ENCODE results near the gene GRK5. TPM values are rescaled to one million over a fixed set of nuclear protein-coding genes. Genes with fewer than 3 reads are reported as not detected.

The GRK5 gene
- total RNA-seq, 1 experiment from 2014 or later: 29.0 TPM

DNA sequence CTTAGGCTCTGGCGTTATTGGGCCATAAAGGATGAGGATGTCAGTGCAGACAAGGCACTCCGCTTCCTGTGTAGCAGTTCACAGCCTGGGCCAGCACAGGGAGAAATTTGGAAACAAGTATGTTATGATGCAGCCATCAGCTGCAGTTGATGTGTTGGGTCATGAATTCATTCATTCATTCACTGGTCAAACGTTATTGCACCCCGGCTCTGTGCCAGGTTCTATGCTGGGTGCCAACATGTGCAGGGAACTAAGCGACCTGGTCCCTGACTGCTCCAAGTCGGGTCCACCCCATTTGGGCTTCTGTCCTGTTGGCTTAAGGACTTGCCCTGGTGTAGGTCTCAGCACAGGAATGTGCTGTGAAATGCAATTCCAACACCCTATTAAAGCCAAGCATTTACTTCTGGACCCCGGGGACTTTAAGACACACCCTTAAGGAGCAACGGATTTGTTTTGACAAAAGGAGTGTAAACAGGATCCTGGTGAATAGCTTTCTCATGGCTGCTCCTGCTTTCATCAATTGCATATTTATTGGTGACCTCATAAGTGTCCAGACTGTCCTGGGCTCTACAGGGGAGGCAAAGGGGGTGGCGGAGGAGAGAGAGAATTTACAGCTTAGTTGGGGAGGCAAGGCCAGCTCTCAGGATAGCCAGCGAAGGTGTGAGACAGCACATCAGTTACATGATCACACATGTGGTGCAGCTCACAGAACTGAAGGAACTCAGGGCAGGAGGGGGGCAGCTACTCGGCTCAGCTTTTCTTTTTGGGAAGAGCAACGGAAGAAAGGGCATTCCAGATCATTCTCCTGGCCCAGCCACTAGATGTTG lies 158.6 kb downstream of the GRK5 start:
- in situ Hi-C loops (cut with HindIII; ENCODE audit: low pct_unique_long_range_greater_than_20kb, low sequenced_read_pairs): no loop called here
- TF ChIP-seq, protein P1, sequence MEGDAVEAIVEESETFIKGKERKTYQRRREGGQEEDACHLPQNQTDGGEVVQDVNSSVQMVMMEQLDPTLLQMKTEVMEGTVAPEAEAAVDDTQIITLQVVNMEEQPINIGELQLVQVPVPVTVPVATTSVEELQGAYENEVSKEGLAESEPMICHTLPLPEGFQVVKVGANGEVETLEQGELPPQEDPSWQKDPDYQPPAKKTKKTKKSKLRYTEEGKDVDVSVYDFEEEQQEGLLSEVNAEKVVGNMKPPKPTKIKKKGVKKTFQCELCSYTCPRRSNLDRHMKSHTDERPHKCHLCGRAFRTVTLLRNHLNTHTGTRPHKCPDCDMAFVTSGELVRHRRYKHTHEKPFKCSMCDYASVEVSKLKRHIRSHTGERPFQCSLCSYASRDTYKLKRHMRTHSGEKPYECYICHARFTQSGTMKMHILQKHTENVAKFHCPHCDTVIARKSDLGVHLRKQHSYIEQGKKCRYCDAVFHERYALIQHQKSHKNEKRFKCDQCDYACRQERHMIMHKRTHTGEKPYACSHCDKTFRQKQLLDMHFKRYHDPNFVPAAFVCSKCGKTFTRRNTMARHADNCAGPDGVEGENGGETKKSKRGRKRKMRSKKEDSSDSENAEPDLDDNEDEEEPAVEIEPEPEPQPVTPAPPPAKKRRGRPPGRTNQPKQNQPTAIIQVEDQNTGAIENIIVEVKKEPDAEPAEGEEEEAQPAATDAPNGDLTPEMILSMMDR (IDR thresholded peaks at IDR 0.05): no peak
- TF ChIP-seq REST (IDR thresholded peaks at IDR 0.05; ENCODE audit: insufficient read depth in 1 of 2, low read depth in 2 of 2, low read length in 1 of 2) (no peak), POLR2AphosphoS5 (IDR thresholded peaks at IDR 0.05; ENCODE audit: low read depth, low read length) (no peak), TCF7L2 (IDR thresholded peaks at IDR 0.05; ENCODE audit: low read depth, low read length) (no peak), SIN3A (IDR thresholded peaks at IDR 0.05; ENCODE audit: borderline replicate concordance, insufficient read depth, low read depth, low read length) (no peak)
- no peaks in the 10 kb centered on the region for H3K27me3 ChIP-seq (ENCODE audit: control insufficient read depth, insufficient read depth, low read length)
- no peak for DNase-seq (ENCODE audit: low read depth, low spot score)
- H3K4me3 ChIP-seq (ENCODE audit: low read depth in 2 of 2, low read length in 2 of 2): no peak overlapping the region
- H3K36me3 ChIP-seq (ENCODE audit: control insufficient read depth, insufficient read depth, low read length): no peaks in the 10 kb centered on the region
- no peak for ATAC-seq
- H3K27ac ChIP-seq (ENCODE audit: low read length): no peak overlapping the region
- ChIA-PET POLR2A (no interaction called here), CTCF (no interaction called here)
- BruUV-seq (replicated peaks): no TSS peak
- peaks cover 5% of the 10 kb centered on the region for H3K4me1 ChIP-seq (ENCODE audit: control insufficient read depth, insufficient read depth, low read length)
- intact Hi-C loops (cut with micrococcal nuclease; ENCODE audit: unreplicated experiment): no loop called here
- no peaks in the 10 kb centered on the region for H3K9me3 ChIP-seq (ENCODE audit: control insufficient read depth, insufficient read depth, low read depth, low read length)

GRCh38 chr10:119367841-119368549 lies 160.6 kb downstream of the GRK5 start:
- in situ Hi-C loops (cut with HindIII; ENCODE audit: low pct_unique_long_range_greater_than_20kb, low sequenced_read_pairs): no loop called here
- no peaks in the 10 kb centered on the region for H3K9me3 ChIP-seq (ENCODE audit: control insufficient read depth, insufficient read depth, low read depth, low read length)
- no peaks in the 10 kb centered on the region for H3K27me3 ChIP-seq (ENCODE audit: control insufficient read depth, insufficient read depth, low read length)
- no TSS peak for BruUV-seq (replicated peaks)
- peaks cover 5% of the 10 kb centered on the region; the same call in 1 of the 2 replicates for H3K4me1 ChIP-seq (ENCODE audit: control insufficient read depth, insufficient read depth, low read length)
- H3K4me3 ChIP-seq (ENCODE audit: low read depth in 2 of 2, low read length in 2 of 2): no peak overlapping the region
- H3K36me3 ChIP-seq (ENCODE audit: control insufficient read depth, insufficient read depth, low read length): no peaks in the 10 kb centered on the region
- no peak overlapping the region for H3K27ac ChIP-seq (ENCODE audit: low read length)
- POLR2A ChIA-PET: no interaction called here
- TF ChIP-seq, protein P1 (IDR thresholded peaks at IDR 0.05): no peak
- TF ChIP-seq POLR2AphosphoS5 (IDR thresholded peaks at IDR 0.05; ENCODE audit: low read depth, low read length) (no peak), TCF7L2 (IDR thresholded peaks at IDR 0.05; ENCODE audit: low read depth, low read length) (no peak), SIN3A (IDR thresholded peaks at IDR 0.05; ENCODE audit: borderline replicate concordance, insufficient read depth, low read depth, low read length) (no peak), REST (IDR thresholded peaks at IDR 0.05; ENCODE audit: insufficient read depth in 1 of 2, low read depth in 2 of 2, low read length in 1 of 2) (no peak)
- intact Hi-C loops (cut with micrococcal nuclease; ENCODE audit: unreplicated experiment): no loop called here
- no peak for DNase-seq (ENCODE audit: low read depth, low spot score)
- CTCF ChIA-PET: no interaction called here
- ATAC-seq: no peak

Measured in Panc1 (cell line).